Fibroblast of mammary gland (primary cell): ENCODE data around the gene SBF2.

ENCODE experiments used
- DNase-seq: peaks from one replicate; pipeline ENCODE4 v3.0.0-alpha.2; 2010; ENCODE audit warnings: low read depth
- H3K4me3 ChIP-seq: 2 replicates; pipeline ENCODE4 v1.5.1; 2011; ENCODE audit warnings: low read depth, mild to moderate bottlenecking, low read length, moderate library complexity; ENCODE audit not compliant: control insufficient read depth
- TF ChIP-seq, protein P1 (sequence below): conservative IDR thresholded peaks from 2 replicates; pipeline ENCODE4 v1.5.1; 2011; ENCODE audit warnings: low read depth, low read length, inconsistent platforms; ENCODE audit not compliant: control insufficient read depth, insufficient read depth

SBF2 gene

DNA sequence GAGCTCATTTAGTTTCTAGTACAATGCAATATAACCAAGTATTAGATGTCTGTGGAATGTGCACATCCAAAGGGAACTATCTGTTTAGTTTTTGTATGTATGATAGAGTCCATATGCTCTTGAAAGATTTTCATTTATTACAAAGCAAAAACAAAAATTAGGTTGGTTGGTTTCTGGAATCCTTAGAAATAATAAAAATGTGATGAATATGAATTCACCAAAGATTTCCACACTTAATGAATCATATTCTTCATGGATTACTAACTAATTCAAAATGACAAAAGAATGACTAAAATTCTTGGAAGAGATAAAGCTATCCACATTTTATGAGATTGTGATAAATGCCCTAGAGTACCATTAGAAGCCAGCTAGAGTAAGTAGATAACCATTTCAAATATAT is 261.1 kb downstream of the SBF2 start:
- TF ChIP-seq, protein P1, sequence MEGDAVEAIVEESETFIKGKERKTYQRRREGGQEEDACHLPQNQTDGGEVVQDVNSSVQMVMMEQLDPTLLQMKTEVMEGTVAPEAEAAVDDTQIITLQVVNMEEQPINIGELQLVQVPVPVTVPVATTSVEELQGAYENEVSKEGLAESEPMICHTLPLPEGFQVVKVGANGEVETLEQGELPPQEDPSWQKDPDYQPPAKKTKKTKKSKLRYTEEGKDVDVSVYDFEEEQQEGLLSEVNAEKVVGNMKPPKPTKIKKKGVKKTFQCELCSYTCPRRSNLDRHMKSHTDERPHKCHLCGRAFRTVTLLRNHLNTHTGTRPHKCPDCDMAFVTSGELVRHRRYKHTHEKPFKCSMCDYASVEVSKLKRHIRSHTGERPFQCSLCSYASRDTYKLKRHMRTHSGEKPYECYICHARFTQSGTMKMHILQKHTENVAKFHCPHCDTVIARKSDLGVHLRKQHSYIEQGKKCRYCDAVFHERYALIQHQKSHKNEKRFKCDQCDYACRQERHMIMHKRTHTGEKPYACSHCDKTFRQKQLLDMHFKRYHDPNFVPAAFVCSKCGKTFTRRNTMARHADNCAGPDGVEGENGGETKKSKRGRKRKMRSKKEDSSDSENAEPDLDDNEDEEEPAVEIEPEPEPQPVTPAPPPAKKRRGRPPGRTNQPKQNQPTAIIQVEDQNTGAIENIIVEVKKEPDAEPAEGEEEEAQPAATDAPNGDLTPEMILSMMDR = no peak
- DNase-seq = peak; percentile 53
- H3K4me3 ChIP-seq = no peak overlapping the region

GRCh38 chr11:10030122-10030490 is 263.9 kb downstream of the SBF2 start:
- DNase-seq = no peak
- TF ChIP-seq, protein P1 = no peak
- H3K4me3 ChIP-seq = no peak overlapping the region

- no peak for DNase-seq
- TF ChIP-seq, protein P1 = no peak
- no peak overlapping the region for H3K4me3 ChIP-seq
These were observed 264.5 kb downstream of the SBF2 start for GRCh38 chr11:10029386-10030121.

GRCh38 chr11:10026514-10026913 is 267.5 kb downstream of the SBF2 start:
- TF ChIP-seq, protein P1 = no peak
- peak; percentile 52 for DNase-seq
- H3K4me3 ChIP-seq = no peak overlapping the region

DNA sequence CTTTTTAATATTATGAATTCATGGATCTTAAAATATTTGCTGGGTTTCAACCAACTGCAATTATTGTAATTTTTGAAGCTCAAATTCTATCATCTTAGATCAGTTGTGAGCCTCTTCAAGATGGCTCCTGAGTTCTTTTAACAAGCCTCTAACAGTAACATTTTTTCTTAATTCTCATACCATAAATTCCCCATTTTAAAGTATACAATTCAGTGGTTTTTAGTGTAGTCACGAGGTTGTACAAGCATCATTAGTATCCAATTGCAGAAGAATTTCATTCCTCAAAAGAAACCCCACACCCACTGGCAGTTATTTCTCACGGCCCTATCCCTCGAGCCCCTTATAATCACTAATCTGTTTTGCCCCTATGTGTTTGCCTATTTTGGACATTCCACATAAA is 270.8 kb downstream of the SBF2 start:
- TF ChIP-seq, protein P1 = no peak
- H3K4me3 ChIP-seq = no peak overlapping the region
- no peak for DNase-seq

- TF ChIP-seq, protein P1 = no peak
- no peak overlapping the region for H3K4me3 ChIP-seq
- DNase-seq = no peak
These were observed 271.3 kb downstream of the SBF2 start for GRCh38 chr11:10022764-10023163.
